HepG2 (cell line): ENCODE measurements around the gene BHLHE41. TPM values are rescaled to one million over a fixed set of nuclear protein-coding genes. Genes with fewer than 3 reads are reported as not detected.

Source experiments
- ATAC-seq: fragments of 200-7000 bp; cut with Tn5 transposase; 3 replicates; pipeline ENCODE4 v1.9.1; 2020; ENCODE audit warnings: mild to moderate bottlenecking, moderate library complexity
- BruUV-seq: library from RNA; stranded (reverse); fragments of 400-500 nt; replicated peaks from 2 replicates; lab custom pipeline; 2021; lab: Mats Ljungman, UMichigan
- CTCF ChIA-PET: fragments of 300-600 bp; formaldehyde crosslinking; extraction: SDS; loops from one replicate; lab custom pipeline; 2021; ENCODE audit warnings: low total read pairs, inconsistent platforms, low intra/inter-chr PET ratio; lab: Yijun Ruan, JAX
- POLR2A ChIA-PET: fragments of 350-600 bp; sonication (Branson Sonifier 250); formaldehyde crosslinking; loops from one replicate; lab custom pipeline; 2020; ENCODE audit warnings: antibody characterized with exemption, inconsistent platforms; lab: Yijun Ruan, JAX
- DNase-seq: peaks from one replicate; pipeline ENCODE4 v3.0.0-alpha.2; 2015; ENCODE audit warnings: low spot score
- FAIRE-seq: peaks from 3 replicates; lab custom pipeline; 2011; peaks lifted over from hg19 to GRCh38; lab: Jason Lieb, UNC
- H2AFZ ChIP-seq: one replicate; pipeline ENCODE4 v1.6.1; 2011; ENCODE audit warnings: low read length, inconsistent platforms
- H3K27ac ChIP-seq: fragments of 300-600 bp; 3 replicates; pipeline ENCODE4 v1.8.0; 2011; ENCODE audit warnings: mixed run types, mild to moderate bottlenecking, mixed read lengths, low read length, inconsistent platforms; ENCODE audit not compliant: insufficient read depth; ENCODE audit errors: extremely low read length
- H3K27me3 ChIP-seq, 2 experiments: fragments of 200-600 bp in 1 of 2; 2 replicates in 1 of 2; 3 replicates in 1 of 2; pipeline versions ENCODE4 v1.6.0 to v1.8.0; 2011; ENCODE audit warnings: low read length in 2 of 2, mild to moderate bottlenecking in 2 of 2, moderate library complexity in 2 of 2, inconsistent platforms in 1 of 2; ENCODE audit not compliant: insufficient read depth in 2 of 2, control insufficient read depth in 1 of 2
- H3K36me3 ChIP-seq, 2 experiments: fragments of 200-600 bp in 1 of 2; replicated peaks in 1 of 2; 2 replicates in 1 of 2; 3 replicates in 1 of 2; pipeline versions ENCODE4 v1.5.1 to v1.8.0; 2011; ENCODE audit warnings: low read length in 2 of 2, inconsistent platforms in 1 of 2; ENCODE audit not compliant: insufficient read depth in 2 of 2, control insufficient read depth in 1 of 2
- H3K4me1 ChIP-seq: 2 replicates; pipeline ENCODE4 v1.5.1; 2012; ENCODE audit warnings: low read length, inconsistent platforms; ENCODE audit not compliant: insufficient read depth
- H3K4me2 ChIP-seq: 2 replicates; pipeline ENCODE4 v1.6.0; 2011; ENCODE audit warnings: low read depth, low read length, inconsistent platforms
- H3K4me3 ChIP-seq, 3 experiments: fragments of 200-600 bp in 1 of 3; sonication (generic), shearing (Covaris generic) in 1 of 3; replicated peaks in 1 of 3; 2 replicates each; pipeline ENCODE4 v1.5.1; 2011 to 2016; ENCODE audit warnings: low read length in 3 of 3, inconsistent platforms in 2 of 3, low read depth in 2 of 3, mild to moderate bottlenecking in 2 of 3, control low read depth in 1 of 3, mixed read lengths in 1 of 3; ENCODE audit not compliant: insufficient read depth in 1 of 3
- H3K79me2 ChIP-seq: one replicate; pipeline ENCODE4 v1.6.1; 2011; ENCODE audit warnings: low read length, inconsistent platforms; ENCODE audit not compliant: insufficient read depth
- H3K9ac ChIP-seq: 2 replicates; pipeline ENCODE4 v1.6.0; 2011; ENCODE audit warnings: mild to moderate bottlenecking, low read depth, low read length, inconsistent platforms; ENCODE audit not compliant: insufficient read depth
- H3K9me3 ChIP-seq: 2 replicates; pipeline ENCODE4 v1.5.1; 2012; ENCODE audit warnings: mild to moderate bottlenecking, low read length
- H4K20me1 ChIP-seq: 2 replicates; pipeline ENCODE4 v1.6.0; 2011; ENCODE audit warnings: inconsistent platforms, mild to moderate bottlenecking, low read length, moderate library complexity; ENCODE audit not compliant: insufficient read depth
- ATAD3A ChIP-seq: sonication (generic); formaldehyde crosslinking; IDR thresholded peaks from 2 replicates; pipeline ENCODE4 v1.4.0; 2020; ENCODE audit warnings: missing genetic modification reagents
- CSRNP1 ChIP-seq: sonication (generic); formaldehyde crosslinking; IDR thresholded peaks from 2 replicates; pipeline ENCODE4 v1.8.1; 2023; ENCODE audit warnings: mild to moderate bottlenecking, missing genetic modification reagents
- IKZF5 ChIP-seq: IDR thresholded peaks from 2 replicates; pipeline ENCODE4 v1.6.1; 2018; ENCODE audit warnings: missing genetic modification reagents, mild to moderate bottlenecking, missing compliant biosample characterization
- ZNF10 ChIP-seq: sonication (generic); formaldehyde crosslinking; IDR thresholded peaks from 2 replicates; pipeline ENCODE4 v1.4.0; 2020; ENCODE audit warnings: mild to moderate bottlenecking, low read depth, missing genetic modification reagents, borderline replicate concordance
- ZNF543 ChIP-seq: sonication (generic); formaldehyde crosslinking; IDR thresholded peaks from 2 replicates; pipeline ENCODE4 v1.4.0; 2020; ENCODE audit warnings: mild to moderate bottlenecking, missing genetic modification reagents
- ZNF576 ChIP-seq: sonication (generic); formaldehyde crosslinking; IDR thresholded peaks from 2 replicates; pipeline ENCODE4 v1.4.0; 2020; ENCODE audit warnings: mild to moderate bottlenecking, missing genetic modification reagents
- ZNF891 ChIP-seq: sonication (generic); formaldehyde crosslinking; IDR thresholded peaks from 2 replicates; pipeline ENCODE4 v1.5.0; 2020; ENCODE audit warnings: mild to moderate bottlenecking, missing genetic modification reagents
- WGBS: methylation state at CpG from one replicate; pipeline ENCODE4 v1.1.6; 2017; ENCODE audit warnings: low lambda C conversion rate; 5-methylcytosine and 5-hydroxymethylcytosine counted together
- in situ Hi-C: cut with HindIII; loops from 2 replicates; pipeline ENCODE4 v1.10.0; 2017; ENCODE audit warnings: low pct_unique_long_range_greater_than_20kb; ENCODE audit not compliant: extremely low pct_ligation_motif_present
- intact Hi-C: fragments of 100-400 bp; cut with micrococcal nuclease; formaldehyde crosslinking; loops from one replicate; pipeline ENCODE4 v1.10.0; 2022; ENCODE audit not compliant: unreplicated experiment
- polyA plus RNA-seq, 8 experiments: library from polyadenylated mRNA; depleted of rRNA in 3 of 8; stranded (reverse) in 7 of 8; unstranded in 1 of 8; fragments of >200 nt; fragmentation: Illumina TruSeq in 4 of 8; extraction: Trizol in 4 of 8; gene quantifications; 2 replicates each; pipeline versions ENCODE4 v1.2.1 to v1.2.3, GENCODE V29; 2011 to 2016; ENCODE audit warnings: low read depth in 4 of 8, missing spikeins in 1 of 8, mixed read lengths in 1 of 8; ENCODE audit not compliant: insufficient read depth in 1 of 8
- total RNA-seq, 5 experiments: library from RNA; depleted of rRNA; stranded (reverse); fragments of >200 nt; fragmentation: Illumina TruSeq; extraction: Trizol; gene quantifications; 2 replicates each; pipeline ENCODE4 v1.2.3, GENCODE V29; 2016; ENCODE audit warnings: low read depth in 1 of 5

The BHLHE41 gene
- total and polyA plus RNA-seq, 2 of the 13 experiments (the other 11 are each of a cell fraction or from before 2014, with no cell fraction given), result 0.03 TPM; not detected in 1

GRCh38 chr12:26077915-26078702 lies 46.7 kb downstream of the BHLHE41 start:
- Histone ChIP-seq H3K4me1 (no peaks in the 10 kb centered on the region), H3K4me3 (no peak overlapping the region), H3K27ac (no peak overlapping the region), H3K79me2 (no peaks in the 10 kb centered on the region), H2AFZ (no peak overlapping the region), H4K20me1 (no peaks in the 10 kb centered on the region), H3K4me2 (no peak overlapping the region), H3K9me3 (no peaks in the 10 kb centered on the region), H3K36me3 (no peaks in the 10 kb centered on the region), H3K27me3 (no peaks in the 10 kb centered on the region), H3K9ac (no peak overlapping the region)
- ATAC-seq (no peak), FAIRE-seq (no peak), DNase-seq (no peak)
- WGBS, result 5% methylated on average over 2 of the region's 2 CpGs
- no TSS peak for BruUV-seq
- intact Hi-C loops (no loop called here), in situ Hi-C loops (no loop called here)
- ChIA-PET POLR2A (no interaction called here), CTCF (no interaction called here)
- no peak for TF ChIP-seq IKZF5 (CRISPR knock-in tag)
- TF ChIP-seq ATAD3A (CRISPR knock-in tag), result no peak
- TF ChIP-seq ZNF576 (CRISPR knock-in tag), result no peak
- TF ChIP-seq ZNF10 (CRISPR knock-in tag), result no peak
- TF ChIP-seq ZNF543 (CRISPR knock-in tag), result no peak
- TF ChIP-seq ZNF891 (CRISPR knock-in tag), result no peak
- no peak for TF ChIP-seq CSRNP1 (CRISPR knock-in tag)

Other genes with a start within 250 kb of the BHLHE41 start
- gene RASSF8, start 166.4 kb downstream of the BHLHE41 start, total RNA-seq (2016; rRNA removed; fragmentation: Illumina TruSeq; extraction: Trizol), result 9.2 and 10.4 TPM in 2 replicates
- gene RASSF8, start 166.4 kb downstream of the BHLHE41 start, polyA plus RNA-seq (2011; rRNA removed), result 0.54 and 0.82 TPM in 2 replicates
- not detected in 2 replicates for gene SSPN, start 70.5 kb upstream of the BHLHE41 start, total RNA-seq (2016; rRNA removed; fragmentation: Illumina TruSeq; extraction: Trizol)
- gene SSPN, start 70.5 kb upstream of the BHLHE41 start, polyA plus RNA-seq (2011; rRNA removed), result not detected in 2 replicates